HG03378 (cell line): ENCODE data around the gene PPM1J.
A peak's percentile ranks its signal among the peaks of the same experiment; 100 is the strongest.
"Not testable (repeated sequence)": the region's sequence is repeated elsewhere in the genome, so short reads cannot be mapped to it uniquely, and the experiment has no call there.

Source experiments
- ATAC-seq: cut with Tn5 transposase; IDR thresholded peaks from one replicate; pipeline ENCODE4 v1.9.1; 2021; ENCODE audit warnings: mild to moderate bottlenecking, moderate library complexity; ENCODE audit not compliant: unreplicated experiment

PPM1J gene

DNA sequence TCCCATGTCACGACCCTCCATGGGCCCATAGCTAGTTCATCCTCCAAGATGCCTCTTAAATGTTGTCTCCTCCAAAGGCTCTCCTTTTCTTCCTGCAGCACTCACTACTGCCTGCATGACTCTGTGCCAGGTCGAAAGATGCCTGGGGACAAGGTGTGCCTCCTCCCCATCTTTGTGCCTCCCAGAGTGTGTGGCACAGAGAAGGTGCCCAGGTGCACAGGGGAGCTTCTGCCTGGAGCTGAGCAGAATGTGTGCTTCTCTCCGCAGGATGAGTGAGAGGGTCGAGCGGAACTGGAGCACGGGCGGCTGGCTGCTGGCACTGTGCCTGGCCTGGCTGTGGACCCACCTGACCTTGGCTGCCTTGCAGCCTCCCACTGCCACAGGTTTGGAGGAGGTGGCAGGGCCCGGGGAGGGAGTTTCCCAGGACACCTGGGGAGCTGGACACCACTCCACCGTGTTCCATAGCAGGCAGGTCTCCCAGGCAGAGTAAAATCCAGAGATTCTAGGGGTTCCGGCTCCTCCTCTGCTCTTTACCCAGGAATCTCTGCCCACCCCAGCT lies 6.9 kb upstream of the PPM1J start:
- no peak for ATAC-seq

DNA sequence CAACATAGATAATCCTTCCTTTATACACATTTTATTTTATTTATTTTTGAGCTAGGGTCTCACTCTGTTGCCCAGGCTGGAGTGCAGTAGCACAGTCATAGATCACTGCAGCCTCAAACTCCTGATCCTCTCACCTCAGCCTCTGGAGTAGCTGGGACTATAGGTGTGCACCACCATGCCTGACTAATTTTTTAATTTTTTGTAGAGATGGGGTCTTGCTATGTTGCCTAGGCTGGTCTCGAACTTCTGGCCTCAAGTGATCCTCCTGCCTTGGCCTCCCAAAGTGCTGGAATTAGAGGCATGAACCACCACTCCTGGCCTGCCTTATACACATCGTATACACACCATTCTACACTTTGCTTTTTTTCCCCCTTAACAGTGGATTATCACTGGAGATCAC lies 6.2 kb upstream of the PPM1J start:
- ATAC-seq = not testable (repeated sequence)

DNA sequence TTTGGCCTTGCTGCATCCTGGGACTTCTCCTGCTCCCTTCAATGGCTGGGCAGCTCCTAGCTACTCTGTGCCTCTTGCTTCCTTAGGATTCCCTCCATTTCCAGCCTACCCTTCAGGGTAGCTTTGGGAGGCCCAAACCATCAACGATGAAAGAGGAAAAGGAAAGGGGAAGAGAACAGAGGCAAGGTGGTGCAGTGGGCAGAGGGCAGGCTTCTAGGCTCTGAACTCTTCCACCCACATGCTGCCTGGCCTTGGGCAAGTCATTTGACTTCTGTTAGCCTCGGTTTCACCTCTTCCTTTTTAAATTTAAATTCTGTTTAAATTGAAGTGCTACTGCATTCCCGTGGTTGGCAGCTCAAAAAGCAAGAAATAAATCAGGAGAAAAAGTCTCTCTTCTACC lies 5.7 kb upstream of the PPM1J start:
- ATAC-seq = no peak

DNA sequence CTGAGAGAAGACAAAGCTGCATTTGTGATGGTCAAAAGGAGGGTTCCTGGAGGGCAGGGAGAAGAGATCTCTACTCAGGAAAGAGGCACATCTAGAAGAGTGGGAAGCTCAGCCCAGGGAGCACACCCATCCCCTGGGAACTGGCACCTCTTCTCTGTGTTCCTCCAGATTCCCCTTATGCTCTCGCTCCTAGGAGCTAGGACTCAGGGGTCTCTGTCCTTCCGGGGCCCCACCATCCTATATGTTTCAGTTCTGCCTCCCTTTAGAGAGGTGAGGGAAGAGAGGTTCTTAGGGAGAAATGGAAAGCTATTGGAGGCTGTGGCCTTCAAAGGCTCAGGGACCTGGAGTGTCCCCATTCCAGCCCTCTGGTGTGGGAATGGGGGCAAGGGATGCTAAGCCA lies 4.6 kb upstream of the PPM1J start:
- no peak for ATAC-seq

DNA sequence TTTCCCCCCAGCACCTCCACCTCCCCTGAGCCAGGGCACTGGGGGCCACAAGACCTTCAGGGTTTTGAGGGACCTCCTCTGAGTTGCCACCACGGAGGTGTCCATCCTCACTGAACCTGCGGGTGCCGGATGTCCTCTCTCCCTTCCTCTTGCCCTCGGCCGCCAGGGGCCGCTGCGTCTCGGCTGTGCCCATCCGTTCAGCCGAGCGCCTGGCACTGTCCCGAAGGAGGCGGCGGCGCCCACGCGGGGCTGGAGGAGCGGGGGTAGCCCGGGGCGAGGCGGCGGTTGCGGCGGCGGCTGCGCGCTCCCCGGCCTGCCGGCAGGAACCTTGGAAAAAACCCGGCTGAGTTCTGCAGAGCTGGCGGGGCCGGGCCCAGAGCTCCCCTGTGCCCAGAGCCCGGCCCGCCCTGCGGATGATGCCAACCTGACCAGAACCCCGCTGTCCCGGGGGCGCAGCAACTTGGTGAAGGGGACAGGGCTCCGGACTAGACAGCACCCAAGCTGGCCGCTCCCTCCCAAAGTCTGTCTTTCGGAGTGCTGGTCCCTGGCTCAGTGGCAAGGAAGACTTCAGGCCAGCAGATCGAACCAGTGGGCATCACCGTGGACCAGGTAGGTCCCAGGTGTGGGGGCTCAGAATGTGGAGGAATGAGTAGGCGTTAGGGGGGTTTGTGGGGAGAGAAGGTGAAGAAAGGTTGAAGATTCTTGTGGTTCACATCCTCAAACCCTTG lies 3.7 kb upstream of the PPM1J start:
- ATAC-seq = no peak

DNA sequence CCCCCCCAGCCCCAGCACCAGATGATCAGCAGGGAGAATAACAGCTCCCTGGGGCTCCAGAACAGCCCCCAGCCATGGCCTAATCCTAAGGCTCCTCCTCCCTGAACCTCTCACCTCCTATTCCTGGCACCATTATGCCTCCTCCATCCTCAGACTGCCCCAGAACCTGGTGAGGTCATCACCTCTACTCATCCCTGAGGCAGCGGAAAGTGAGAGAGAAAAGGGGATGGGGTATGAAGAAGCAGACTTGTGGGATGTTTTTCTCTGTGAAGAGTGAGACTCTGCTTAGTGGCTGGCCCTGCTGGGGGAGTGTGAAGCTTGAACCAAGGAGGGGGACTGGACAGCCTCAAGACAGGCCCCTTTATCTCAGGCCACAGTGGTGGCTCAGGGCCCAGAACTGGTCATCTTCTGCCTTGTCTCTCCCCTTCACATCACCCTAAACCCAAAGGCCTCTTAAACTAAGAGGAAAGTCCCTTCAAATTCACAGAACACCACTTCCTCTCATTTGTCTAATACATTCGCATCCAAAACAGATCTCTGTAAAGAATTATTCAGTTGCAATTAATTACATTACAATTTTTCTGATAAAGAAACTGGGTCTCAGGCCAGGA lies 2.2 kb upstream of the PPM1J start:
- ATAC-seq = no peak

DNA sequence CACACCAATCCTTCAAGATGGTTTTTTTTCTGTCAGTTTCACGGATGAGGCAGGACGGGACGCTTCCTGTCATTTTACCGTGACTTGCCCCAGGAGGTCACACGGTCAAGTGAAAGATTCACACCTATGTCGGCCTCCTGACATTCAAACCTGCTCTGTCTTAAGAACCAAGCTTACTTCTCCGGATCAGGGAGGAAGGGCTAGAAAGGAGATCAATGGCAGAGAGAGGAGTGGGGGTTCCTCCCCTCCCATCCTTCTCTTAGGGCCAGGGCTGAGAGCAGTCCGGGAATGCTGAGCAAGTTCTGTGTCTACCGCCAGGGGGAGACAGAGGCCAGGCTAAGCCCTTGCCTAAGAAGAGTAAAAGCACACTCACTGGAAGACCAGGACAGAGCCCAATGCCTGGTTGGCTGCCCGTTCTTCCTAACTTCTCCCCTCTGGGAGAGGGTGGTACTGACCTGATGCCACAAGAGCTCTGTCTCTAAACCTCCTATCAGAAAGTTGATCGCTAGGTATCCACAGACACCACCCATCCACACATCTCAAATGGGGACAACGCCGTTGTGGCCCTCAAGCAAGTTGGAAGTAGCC lies 1.1 kb upstream of the PPM1J start:
- peak; percentile 50 for ATAC-seq

DNA sequence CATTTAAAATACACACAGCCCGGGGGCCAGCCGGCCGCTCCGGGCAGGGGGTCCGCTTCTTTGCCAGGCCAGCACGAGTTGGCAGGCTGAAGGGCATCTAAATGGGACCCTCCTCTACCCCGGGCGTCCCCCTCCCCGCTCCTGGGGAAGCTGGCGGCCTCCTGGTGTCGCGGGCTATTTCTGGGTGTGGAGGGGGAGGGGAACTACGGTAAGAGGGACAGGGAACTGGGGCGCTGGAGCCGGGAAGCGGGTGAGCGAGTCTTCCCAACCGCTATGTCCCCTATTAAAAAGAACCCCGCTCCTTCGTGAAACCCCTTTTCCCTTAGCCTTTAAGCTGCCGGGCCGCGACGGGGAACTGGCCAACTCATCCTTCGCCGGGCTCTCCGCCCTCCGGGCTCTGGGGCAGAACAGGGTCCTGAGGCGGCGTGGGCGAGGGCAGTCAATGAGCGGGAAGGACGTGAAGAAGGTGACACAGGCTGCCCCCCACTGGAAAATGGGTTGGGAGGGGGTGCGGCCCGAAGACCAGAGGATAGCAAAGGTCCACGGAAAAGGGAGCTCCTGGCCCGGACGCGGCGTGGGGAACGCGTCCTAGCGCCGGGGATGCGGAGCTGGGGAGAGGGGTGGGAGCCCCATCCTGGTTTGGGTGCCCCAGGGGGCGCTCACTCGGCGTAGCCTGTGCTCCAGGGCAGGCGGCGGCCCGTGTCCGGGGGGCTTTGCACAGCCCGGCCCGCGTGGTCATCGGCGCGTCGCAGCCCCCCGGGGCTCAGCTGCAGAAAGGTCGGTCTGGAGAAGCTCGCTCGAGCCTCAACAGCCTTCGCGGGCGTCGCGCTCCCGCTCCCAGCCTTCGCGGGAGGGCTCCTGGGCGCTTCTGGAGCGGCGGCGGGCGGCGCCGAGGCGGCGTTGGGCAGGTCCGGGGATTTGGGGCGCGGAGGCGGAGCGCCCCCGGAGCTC lies 544 bp downstream of the PPM1J start:
- peak; percentile 2 for ATAC-seq

DNA sequence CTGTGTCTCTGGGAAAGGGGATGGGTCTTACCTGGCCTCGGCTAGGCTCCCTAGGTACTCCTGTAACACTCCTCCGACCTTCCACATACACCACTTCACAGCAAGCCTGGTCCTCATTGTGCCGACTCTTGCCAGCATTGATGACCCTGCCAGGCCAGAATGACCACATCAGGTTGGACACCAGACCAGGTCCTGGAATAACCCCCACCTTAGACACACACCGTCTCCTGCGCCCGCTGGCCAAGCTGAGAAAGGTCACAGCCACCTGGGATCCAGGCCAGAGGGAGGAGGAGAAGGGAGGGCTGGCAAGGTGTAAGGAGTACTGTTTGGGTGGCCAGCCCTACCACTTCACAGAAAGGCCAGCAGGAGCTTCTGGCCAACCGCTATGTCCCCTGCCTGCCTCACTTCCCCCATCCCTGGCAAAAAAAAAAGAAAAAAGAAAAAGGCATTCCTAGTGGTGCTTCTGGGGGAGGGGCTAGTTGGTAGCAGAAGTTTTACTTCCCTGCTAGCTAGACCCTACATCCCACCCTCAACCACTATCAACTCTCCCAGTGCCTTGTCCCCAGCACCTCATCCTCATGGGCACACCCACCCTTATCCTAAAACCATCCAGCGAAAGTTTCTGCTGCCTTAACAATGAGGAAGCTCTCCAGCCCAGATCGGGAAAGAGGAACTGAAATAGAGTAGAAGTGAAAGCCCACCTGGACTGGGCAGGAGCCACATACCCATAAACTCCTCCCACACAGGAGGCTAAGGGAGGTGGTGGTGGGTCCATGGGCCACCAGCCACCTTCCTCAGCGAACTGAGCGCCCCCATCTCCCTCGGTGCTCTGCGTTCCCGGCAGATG lies 1.4 kb downstream of the PPM1J start:
- no peak for ATAC-seq

DNA sequence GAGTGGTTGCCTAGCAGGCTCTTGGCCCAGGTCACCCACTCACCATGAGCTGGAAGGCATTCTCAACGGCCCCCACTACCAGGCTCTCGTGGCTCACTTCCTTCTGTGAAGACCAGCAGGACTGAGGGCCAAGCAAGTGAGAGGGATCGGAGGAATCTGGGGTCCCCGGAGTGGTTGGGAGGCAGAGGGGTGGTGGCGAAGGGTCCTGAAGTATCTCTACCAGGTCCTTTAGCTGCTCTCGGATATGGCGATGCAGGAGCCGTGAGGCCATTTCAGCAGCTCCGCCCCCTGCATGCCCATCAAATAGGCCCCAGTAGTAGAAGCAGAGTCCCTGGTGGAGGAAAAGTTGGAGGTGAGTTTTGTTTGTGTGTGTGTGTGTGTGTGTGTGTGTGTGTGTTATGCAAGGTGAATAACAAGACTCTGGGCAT lies 2.4 kb downstream of the PPM1J start:
- ATAC-seq = no peak

DNA sequence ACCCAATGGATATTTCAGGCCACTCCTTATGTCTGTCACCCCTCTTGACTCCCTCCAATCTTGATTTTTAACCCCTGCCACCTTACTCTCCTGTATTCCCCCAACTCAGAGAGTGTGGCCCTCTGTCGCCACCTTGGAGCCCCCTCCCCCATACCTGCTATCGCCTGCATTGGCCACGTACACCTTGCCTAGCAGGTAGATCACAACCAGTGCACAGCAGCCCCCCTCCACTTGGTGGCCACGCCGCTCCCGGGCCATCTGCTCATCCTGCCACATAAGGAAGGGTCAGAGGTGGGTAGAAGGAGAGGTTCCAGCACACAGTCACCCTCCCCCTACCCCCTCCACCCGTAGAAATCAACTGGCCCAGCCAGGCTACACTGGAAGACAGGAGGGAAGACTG lies 2.9 kb downstream of the PPM1J start:
- no peak for ATAC-seq

DNA sequence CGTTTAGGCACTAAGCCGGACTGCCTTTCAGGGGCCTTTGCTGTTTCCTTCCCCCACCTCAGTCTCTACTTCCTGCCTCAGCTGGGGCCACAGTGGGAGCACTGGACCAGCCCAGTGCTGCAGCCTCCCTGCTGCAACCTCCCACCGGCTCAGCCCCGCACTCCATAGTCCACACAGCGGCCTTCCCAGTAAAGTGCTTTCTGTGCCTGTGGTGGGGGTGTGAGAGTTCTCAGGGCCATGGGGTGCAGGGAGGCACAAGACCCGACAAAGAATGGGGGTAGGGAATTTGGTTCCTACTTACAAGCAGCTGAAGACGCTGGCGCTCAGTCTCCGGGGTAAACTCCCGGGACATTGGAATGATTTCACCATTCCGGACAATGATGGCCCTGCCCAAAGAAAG lies 3.5 kb downstream of the PPM1J start:
- no peak for ATAC-seq

DNA sequence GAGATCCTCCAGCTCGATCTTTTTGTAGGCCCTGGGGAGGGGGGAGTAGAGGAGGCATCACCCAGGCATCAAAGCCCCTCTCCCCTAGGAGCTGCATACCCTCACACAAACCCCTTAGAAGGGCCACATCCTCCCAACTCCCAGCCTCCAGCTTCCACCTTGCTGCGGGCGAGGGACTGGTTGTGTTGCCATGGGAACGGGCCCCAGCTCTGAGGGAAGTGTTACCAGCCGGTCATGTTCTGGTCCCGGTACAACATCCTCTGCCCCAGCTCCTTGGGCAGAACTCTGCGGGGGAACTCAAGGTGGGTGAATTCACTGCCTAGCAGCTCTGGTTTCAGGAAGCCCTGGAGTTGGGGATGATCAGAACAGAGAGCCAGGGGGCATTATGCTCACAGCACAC lies 4.1 kb downstream of the PPM1J start:
- no peak for ATAC-seq

DNA sequence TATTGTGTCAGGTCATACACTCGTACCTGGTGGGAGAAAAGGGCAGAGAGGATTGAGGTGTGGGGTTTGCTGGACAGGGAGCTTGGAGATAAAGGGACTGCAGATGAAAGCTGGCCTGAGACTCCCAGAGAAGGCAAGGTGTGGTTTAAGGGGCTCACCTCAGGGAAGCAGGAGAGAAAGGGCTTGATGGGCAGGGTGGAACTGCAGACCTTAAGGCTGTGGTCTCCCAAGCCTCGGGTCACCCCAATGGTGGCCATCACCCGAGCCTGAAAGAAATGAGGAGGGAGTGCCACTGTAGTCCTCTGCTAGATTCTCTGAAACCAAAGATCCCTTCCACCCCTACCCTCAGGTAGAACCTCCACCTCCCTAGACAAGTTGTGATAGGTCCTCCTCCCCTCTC lies 4.5 kb downstream of the PPM1J start:
- ATAC-seq = no peak

DNA sequence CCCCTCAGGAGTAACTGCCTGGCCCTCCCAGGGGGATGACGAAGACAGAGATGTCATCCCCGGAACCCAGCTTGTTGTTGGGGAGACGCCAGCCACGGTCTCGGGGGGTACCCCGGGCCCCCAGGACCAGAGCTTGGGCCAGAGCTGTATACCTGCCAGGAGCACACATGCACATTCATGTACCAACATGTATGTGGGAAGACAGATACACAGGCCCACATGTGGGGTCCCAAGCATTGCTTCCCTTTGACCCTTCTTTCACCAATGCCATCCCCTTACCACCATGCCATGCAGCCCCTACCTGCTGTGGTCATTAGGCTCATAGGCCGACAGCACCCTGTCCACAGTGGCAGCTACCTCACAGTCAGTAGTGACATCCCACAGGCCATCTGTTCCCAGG lies 5.0 kb downstream of the PPM1J start:
- ATAC-seq = no peak

DNA sequence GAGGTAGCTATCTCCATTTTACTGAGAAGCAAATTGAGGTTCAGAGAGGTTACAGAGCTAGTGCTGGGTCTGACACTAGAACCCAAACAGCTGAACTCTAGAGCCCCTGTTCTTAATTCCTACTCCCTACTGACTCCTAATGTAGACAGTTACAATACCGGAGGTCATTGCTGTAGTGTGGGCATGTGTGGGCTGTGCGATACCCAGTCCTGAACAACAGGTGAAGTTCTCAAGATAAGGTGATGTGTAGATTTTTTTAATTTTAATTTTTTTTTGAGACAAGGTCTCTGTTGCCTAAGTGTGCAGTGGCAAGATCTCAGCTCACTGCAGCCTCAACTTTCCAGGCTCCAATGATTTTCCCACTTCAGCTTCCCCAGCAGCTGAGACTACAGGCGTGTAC lies 6.6 kb downstream of the PPM1J start:
- ATAC-seq = no peak

DNA sequence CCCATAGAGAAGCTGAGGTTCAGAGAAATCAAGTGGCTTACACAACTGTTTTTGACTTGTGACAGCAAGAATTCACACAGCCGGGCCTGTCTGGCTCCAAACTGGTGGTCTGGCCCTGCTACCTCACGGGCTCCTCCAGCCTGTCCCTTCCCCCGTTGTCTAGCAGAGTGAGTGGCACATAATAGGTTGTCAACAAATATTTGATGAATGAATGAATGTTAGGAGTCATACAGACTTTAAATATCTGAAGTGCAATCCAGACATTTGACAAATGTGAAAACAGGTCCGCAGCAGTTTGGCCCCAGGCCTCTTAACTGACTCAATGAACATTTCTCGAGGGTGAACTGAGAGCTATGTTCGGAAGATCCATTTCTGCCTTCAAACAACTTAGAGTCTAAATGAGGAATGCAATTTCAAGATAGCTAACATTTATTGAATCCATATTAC lies 7.1 kb downstream of the PPM1J start:
- no peak for ATAC-seq

DNA sequence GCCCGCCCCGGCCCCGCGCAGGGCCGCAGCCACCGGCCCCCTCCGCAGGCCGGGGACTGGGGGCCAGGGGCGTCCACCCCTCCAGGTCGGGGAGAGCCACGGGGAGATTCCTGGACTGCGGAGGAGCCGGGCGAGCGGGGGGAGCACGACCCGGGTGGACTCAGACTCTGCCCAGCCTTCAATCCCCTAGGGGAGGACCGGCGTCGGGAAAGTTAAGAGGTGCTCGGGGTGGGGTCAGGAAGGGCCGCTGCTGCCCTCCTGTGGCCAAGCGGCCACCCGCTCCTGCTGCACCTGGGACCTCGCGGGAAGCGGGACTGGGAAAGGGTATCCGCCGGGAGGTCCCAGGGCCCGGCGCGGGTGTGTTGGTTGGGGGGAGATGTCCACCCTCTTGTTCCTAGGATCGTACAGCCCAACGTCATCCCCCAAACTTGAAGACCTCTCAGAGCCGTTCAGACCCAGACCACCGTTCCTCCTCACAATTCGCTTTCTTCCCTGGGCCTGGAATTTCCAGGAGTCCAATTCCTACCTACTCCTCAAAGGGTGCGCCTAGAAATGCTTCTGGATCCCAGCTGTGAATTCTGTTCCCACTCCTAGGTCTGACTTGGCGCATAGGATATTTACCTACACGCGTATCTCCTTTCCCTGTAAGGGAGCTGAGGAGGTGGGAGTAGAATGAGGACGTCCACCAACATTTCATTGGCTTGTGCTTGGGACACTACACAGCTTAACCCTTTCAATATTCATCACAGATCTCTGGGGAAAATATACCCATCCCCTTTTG lies 7.7 kb downstream of the PPM1J start:
- ATAC-seq = peak; percentile 53

DNA sequence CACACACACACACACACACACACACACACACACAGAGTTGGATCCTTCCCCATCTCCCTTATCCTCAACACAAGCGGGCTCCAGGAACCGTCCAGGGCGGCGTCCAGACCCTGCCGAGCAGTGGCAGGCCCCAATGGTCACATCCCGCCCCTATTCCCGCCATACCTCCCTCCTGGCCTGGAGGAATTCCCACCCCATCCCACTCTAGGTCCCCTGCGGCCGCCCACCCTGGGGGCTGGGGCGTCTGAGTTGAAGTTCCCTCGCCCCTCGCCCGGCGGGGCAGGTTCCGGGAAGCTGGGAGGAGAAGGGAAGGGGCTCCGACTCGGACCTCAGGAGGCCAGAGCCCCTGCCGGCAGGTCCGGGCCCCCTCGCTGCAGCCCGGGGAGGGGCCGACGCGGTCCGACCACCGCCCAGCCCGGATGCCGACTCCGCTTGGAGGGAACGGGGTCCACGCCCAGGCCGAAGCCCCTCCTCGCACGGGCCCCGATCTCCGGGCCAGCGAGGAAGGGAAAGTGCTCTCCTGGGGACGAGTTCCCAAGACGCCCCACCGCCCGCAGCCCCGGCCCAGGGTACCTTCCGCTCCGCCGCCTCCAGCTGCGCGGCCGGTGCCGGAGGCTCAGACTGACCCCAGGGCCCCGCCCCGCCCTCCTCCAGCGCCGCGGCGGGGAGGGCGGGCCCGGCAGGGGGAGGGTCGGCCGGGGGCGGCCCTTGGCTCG lies 8.5 kb downstream of the PPM1J start, which contains the start of gene RHOC:
RHOC (minus strand) TSS at position 623 of the 716 bp plus-strand sequence. CDS start 3,328 bp downstream, outside the sequence.
- peak; percentile 40 for ATAC-seq
